GM20431 (cell line): ENCODE measurements around the gene SEC31A.

ENCODE experiments used
- in situ Hi-C: fragments of 300-500 bp; cut with MseI, MboI; formaldehyde crosslinking; loops from one replicate; pipeline ENCODE4 v1.15.0; 2020; ENCODE audit warnings: low sequenced_read_pairs; ENCODE audit not compliant: unreplicated experiment

Gene SEC31A

DNA sequence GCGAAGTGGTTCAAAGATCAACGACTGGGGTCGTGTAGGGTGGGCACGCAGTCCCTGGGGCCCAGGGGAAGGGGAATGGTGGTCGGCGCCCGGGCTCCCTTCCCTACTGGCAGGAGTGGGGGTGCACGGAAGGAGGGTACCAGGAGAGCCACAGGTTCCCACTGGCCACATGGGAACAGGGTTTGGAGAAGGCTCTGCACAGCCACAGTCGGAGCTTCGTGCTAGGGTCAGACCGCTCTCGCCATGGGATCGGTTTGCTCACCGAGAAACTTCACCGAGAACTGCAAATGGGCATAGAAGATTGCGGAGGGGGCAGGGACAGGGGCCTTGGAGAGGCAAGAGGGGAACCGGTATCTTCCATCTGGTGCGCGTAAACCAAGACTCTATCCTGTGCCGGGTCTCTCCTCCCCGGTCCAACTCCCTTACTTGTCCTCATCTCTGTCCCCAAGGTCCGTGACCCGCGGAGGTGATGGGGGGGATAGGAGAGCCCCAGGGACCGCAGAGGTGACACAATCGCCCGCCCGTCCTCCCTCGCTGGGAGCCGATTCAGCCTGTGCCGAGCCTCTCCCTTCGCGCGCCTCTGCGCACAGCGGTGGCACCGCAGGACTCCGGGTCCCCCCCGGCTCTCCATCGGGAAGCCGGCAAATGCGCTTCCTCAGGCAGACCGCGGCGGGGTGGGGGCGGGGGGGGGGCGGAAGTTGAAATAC is 93.4 kb downstream of the SEC31A start:
- in situ Hi-C loops: no loop called here

DNA sequence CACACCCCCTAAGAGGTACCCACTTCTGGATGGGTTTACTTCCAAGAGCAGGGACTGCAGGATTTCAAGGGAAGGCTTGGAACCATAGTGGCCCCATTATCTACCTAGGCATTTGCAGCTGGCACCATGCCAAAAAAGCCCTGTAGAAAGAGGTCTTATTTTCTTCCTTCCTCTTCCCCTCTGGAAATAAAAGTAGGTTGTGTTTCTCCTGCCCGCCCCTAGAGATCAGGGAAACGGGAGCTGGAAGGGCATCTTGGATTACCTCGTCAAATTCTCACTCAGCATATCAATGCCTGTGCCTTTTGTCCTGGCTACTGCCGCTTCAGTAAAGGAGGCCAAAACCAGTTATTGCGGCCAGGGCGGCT is 93.9 kb downstream of the SEC31A start:
- in situ Hi-C loops: no loop called here

DNA sequence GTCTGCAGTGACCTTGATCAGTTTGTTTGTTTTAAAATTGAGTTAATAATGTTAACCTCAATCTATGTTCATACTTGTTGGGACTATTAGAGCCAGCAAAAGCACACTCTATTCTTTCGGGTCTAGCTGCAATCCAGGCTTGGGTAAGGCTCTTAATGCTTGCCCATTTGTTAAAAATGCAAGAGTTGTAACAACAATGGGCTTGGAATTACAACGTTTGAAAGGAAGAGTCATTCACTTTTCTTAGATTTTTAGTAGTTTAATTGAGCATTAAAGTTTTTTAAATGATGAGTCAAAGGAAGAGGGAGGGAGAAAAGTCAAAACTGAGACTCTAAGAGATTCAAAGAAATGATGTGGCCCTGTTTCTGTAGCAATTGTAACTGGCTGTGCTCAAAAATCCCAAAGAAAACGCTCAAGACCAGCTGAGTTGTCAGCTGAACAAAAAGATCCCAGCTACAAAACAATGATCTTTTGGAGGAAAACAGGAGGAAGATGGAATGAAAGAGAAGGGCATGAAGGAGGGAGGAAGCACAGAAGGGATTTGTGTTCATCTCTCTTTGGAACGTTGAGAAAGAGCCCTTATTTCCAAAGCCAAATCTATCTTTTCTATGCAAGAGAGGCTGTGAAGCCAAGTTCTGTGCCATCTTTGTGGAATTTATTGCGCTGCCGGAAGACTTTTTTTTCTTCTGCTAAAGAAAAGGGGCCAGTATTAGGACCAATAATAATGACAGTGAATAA is 97.9 kb downstream of the SEC31A start:
- in situ Hi-C loops: no loop called here

DNA sequence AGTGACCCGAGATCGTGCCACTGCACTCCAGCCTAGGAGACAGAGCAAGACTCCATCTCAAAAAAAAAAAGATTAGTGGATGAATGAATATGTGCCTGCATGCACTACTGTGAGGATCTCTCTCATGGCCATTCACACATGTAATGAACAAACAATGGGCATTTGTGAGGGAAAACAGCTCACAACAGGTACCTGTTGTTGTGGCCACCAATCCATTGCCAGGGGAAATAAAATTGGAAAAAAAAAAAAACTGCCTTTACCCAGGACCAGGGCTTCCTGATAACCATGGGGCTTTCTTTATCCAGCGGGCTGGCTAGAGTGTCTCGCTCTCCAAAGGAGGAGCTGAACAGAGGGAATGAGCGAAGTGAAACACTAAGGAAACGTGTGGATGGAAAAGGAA is 99.8 kb downstream of the SEC31A start:
- in situ Hi-C loops: no loop called here

DNA sequence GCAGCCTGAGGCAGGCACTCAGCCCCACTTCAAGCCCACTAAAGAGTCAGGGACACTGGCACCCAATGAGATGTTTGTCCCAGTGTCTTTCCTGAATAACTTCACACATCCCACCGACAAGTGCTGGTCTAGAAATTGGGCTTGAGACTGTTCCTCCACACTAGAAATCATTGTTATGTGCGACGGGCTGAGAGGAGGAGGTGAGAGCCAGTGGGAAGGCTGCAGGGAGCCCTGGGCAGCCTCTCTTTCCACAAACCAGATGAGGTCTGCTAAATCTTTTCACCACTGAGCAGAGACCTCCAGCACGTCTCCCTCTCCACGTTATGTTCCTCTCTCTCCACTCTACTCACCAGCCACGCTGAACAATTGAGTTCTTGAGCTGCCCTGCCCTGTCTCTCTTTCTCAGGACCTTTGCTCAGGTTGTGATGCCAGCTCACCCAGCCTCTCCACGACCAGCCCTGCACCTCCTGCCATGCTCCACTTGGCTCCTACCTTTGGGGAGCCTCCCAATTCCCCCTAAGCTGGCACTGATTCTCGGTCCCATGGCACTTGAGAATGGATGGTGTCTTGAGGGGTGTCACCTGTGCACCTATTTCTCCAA is 100.8 kb downstream of the SEC31A start:
- in situ Hi-C loops: no loop called here

- in situ Hi-C loops: no loop called here
Measured at GRCh38 chr4:82789025-82789776, 101.8 kb downstream of the SEC31A start.

- in situ Hi-C loops: no loop called here
Measured at GRCh38 chr4:82787342-82787741, 103.6 kb downstream of the SEC31A start.

DNA sequence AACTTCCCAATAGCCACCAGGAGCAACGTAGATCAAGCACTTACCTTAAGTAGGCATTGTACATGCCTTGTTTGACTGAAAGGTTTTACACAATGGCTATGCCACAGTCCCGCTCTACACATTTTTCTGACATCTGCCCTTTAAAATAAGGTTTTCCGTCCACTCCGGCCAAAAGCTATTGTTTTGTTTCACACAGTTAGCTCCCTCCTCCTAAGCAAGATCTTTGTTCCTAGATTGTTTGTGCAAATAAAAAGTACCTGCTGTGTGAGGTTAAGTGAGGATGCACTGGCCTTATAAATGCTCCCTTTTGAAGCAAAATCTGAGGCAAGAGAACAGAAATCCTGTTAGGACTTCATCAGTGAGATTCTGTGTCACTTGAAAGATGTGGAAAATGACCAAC is 104.1 kb downstream of the SEC31A start:
- in situ Hi-C loops: no loop called here

- in situ Hi-C loops: no loop called here
Measured at GRCh38 chr4:82785611-82786400, 105.1 kb downstream of the SEC31A start.

DNA sequence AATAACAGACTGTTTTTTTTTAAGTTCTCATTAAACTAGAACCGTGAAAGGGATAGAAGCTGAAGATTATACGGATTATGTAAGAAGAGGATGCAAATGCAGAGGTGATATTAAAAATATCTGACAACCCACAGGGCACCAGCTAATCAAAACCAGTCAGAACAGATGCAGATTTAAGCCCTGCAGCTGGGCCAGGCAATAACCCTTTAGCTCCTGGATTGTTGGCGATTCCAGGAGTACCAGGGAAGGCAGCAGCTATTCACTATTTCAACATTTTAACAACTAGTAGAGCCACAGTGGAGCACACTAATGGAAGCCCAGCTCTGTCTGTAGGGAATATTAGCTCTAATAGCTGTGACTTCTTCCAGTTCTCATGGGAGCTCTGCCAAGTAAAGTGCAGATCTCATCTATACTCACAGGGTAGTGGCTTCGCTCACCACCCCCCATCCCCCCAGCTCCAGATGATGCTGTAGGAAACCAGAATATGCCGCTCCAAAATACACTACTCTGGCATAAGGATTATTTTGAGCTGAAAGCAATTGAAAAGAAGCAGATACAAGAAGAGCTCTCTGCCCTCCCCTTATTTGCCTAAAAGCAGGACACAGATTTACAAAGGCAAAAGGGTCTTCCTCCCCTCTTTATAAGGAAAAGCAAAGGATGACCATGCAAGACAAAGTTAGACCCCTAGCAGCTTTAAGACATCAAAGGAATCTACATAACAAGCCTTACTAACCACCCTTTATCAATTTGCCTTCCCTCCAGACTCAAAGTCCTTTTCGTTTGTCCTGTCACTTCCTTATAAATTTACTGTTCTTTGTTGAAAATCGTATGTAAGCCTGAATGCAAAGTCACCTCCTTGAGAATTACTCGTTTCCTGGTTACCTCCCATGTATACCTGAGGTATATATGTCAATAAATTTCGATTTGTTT is 106.0 kb downstream of the SEC31A start:
- in situ Hi-C loops: no loop called here

DNA sequence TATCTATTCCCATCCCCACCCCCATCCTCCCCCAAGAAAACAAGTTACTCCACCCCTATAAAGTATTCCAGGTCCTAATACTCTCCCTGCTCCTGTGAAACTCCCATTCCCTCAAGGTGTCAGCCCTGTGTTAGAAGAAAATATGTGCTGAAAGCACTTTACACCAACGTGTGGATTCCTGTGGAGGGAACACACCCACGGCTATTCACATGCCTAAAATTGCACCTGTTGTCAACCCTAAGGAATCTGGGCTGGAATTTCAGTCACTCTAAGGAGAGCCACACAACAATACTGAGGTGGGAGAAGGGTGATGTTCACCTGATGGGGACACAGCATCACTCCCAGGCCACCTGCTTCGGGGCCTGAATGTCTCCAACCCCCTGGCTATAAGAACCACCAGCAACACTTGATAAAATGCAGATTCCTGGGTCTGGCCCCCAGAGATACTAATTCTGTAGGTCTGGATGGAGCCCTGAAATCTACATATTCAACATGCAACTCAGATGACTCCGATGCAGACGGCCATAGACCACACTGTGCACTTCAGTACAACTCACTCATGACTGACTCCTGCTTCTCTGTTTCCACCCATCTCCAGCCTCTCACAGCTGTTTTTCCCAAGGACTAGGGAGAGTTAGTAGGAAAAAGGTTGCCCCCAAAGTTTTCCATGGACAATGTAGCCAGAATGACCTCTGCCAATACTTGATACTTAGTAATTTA is 108.2 kb downstream of the SEC31A start:
- in situ Hi-C loops: no loop called here

DNA sequence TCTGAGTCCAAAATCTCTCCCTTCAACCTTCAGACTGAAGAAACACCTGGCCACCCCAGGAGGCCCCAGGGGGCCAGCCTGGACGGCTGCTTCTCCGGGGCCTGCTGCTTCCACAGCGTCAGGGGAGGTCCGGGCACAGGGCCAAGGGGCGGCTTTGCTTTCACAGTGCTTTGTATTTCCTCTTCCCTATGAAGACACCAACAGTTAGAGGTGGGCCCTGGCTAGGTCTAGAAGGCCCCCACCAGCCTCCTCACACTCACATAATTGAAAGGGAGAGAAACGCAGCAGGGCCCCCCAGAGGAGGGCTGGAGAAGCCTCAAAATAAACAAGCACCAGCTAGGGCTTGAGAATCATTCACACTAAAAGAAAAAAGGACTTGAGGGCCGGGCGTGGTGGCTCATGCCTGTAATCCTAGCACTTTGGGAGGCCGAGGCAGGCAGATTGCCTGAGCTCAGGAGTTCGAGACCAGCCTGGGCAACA is 110.2 kb downstream of the SEC31A start:
- in situ Hi-C loops: no loop called here

- in situ Hi-C loops: no loop called here
Measured at GRCh38 chr4:82780170-82780751, 110.7 kb downstream of the SEC31A start.

DNA sequence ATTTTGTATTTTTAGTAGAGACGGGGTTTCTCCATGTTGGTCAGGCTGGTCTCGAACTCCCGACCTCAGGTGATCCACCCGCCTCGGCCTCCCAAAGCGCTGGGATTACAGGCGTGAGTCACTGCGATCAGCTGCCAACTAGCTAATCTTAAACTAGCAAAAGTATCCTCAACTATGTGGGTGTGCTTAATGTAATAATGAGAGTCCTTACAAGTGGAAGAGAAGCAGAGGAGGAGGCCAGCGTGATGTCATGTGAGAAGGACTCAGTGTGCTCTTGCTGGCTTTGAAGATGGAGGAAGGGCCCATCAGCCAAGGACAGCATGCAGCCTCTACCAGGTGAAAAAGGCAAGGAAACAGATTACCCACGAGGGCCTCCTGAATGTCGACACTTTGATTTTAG is 111.9 kb downstream of the SEC31A start:
- in situ Hi-C loops: no loop called here

DNA sequence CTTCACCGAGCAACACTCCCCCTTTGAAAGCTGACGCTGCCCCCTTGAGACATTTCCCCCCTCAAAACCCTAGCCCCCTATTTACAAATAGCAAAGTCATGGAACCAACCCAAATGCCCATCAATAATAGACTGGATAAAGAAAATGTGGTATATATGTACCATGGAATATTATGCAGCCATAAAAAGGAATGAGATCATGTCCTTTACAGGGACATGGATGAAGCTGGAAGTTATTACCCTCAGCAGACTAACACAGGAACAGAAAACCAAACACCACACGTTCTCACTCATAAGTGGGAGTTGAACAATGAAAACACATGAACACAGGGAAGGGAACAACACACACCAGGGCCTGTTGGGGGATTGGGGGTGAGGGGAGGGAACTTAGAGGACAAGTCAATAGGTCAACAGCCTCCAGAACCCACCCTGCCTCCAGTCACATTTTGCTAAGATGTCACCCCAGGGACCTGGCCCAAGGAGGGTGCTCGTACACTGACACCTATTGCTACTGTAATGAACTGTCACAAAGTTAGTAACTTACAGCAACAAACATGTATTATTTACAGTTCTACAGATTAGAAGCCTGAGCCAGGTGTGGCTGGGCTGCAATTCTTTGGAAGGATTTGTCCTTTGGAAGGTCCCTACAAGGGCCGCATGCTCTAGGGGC is 113.0 kb downstream of the SEC31A start:
- in situ Hi-C loops: no loop called here

- in situ Hi-C loops: no loop called here
Measured at GRCh38 chr4:82776925-82777542, 113.9 kb downstream of the SEC31A start.

- in situ Hi-C loops: no loop called here
Measured at GRCh38 chr4:82775243-82775642, 115.7 kb downstream of the SEC31A start.
